Muscle layer of colon (tissue), 2 donors: ENCODE measurements around the gene PGBD1.
A peak's percentile ranks its signal among the peaks of the same experiment; 100 is the strongest.

Experiments
- H3K27ac ChIP-seq: one replicate; pipeline ENCODE4 v1.7.0; 2013; ENCODE audit warnings: low read depth, mild to moderate bottlenecking, low read length, moderate library complexity
- H3K27me3 ChIP-seq, 2 donors: one replicate each; pipeline ENCODE4 v1.7.0; 2013; ENCODE audit warnings: low read length in 2 of 2, mild to moderate bottlenecking in 2 of 2; ENCODE audit not compliant: insufficient read depth in 2 of 2, control insufficient read depth in 1 of 2
- H3K36me3 ChIP-seq: one replicate; pipeline ENCODE4 v1.7.0; 2013; ENCODE audit warnings: mild to moderate bottlenecking, low read length; ENCODE audit not compliant: insufficient read depth
- H3K4me1 ChIP-seq: one replicate; pipeline ENCODE4 v1.7.0; 2013; ENCODE audit warnings: mild to moderate bottlenecking, low read length; ENCODE audit not compliant: insufficient read depth
- H3K4me3 ChIP-seq, 2 donors: one replicate each; pipeline ENCODE4 v1.7.0; 2013; ENCODE audit warnings: low read length in 2 of 2, low read depth in 1 of 2, mild to moderate bottlenecking in 1 of 2, moderate library complexity in 1 of 2
- H3K9ac ChIP-seq: one replicate; pipeline ENCODE4 v1.7.0; 2013; ENCODE audit warnings: low read length
- H3K9me3 ChIP-seq: one replicate; pipeline ENCODE4 v1.7.0; 2013; ENCODE audit warnings: mild to moderate bottlenecking, low read length
- donor health status: abdominal sarcoma.
- donor health status: Adenocarcinoma of cecum.

PGBD1 gene, protein sequence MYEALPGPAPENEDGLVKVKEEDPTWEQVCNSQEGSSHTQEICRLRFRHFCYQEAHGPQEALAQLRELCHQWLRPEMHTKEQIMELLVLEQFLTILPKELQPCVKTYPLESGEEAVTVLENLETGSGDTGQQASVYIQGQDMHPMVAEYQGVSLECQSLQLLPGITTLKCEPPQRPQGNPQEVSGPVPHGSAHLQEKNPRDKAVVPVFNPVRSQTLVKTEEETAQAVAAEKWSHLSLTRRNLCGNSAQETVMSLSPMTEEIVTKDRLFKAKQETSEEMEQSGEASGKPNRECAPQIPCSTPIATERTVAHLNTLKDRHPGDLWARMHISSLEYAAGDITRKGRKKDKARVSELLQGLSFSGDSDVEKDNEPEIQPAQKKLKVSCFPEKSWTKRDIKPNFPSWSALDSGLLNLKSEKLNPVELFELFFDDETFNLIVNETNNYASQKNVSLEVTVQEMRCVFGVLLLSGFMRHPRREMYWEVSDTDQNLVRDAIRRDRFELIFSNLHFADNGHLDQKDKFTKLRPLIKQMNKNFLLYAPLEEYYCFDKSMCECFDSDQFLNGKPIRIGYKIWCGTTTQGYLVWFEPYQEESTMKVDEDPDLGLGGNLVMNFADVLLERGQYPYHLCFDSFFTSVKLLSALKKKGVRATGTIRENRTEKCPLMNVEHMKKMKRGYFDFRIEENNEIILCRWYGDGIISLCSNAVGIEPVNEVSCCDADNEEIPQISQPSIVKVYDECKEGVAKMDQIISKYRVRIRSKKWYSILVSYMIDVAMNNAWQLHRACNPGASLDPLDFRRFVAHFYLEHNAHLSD

GRCh38 chr6:28281288-28282064 is at the start of gene PGBD1:
TSS of gene PGBD1 (plus strand) at chr6:28281572. CDS start at chr6:28283814, 2,242 bp downstream.
- Histone ChIP-seq H3K9me3 (peaks cover 8% of the 10 kb centered on the region), H3K9ac (peak within 1 kb of the TSS; percentile 44), H3K4me1 (peaks cover 11% of the 10 kb centered on the region), H3K36me3 (peaks cover 26% of the 10 kb centered on the region), H3K27me3 (no peaks in the 10 kb centered on the region), H3K4me3 (peak within 1 kb of the TSS; percentile 67 to 85), H3K27ac (peak within 1 kb of the TSS; percentile 64)

GRCh38 chr6:28232785-28233184 is 48.6 kb upstream of the PGBD1 start:
- no peak overlapping the region for H3K4me3 ChIP-seq
- H3K27me3 ChIP-seq = no peaks in the 10 kb centered on the region
- no peak overlapping the region for H3K27ac ChIP-seq
- H3K9ac ChIP-seq = no peak overlapping the region
- H3K36me3 ChIP-seq = peaks cover 47% of the 10 kb centered on the region
- no peaks in the 10 kb centered on the region for H3K9me3 ChIP-seq
- H3K4me1 ChIP-seq = no peaks in the 10 kb centered on the region

GRCh38 chr6:28235912-28236452 is 45.4 kb upstream of the PGBD1 start:
- Histone ChIP-seq H3K27me3 (no peaks in the 10 kb centered on the region), H3K4me1 (no peaks in the 10 kb centered on the region), H3K36me3 (peaks cover 19% of the 10 kb centered on the region), H3K27ac (no peak overlapping the region), H3K9ac (no peak overlapping the region), H3K4me3 (no peak overlapping the region), H3K9me3 (no peaks in the 10 kb centered on the region)

DNA sequence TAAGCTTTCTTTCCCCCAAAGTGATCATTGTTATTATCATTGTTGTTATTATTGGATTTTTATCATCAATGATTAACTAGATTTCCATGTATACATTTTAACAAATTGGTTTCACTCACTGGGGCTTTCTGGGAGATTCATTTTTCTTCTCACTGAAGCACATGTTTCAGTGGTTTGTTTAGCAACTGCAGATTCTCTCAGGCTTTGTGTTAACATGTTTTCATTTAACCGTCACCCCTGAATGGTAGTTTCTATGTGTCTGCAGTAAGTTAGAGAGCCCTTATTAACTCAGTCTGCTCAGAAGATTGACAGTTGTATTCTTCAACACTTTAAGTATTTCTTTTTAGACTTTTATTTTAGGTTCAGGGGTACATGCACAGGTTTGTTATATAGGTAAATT is 41.7 kb upstream of the PGBD1 start:
- Histone ChIP-seq H3K9me3 (no peaks in the 10 kb centered on the region), H3K27me3 (no peaks in the 10 kb centered on the region), H3K36me3 (peaks cover 2% of the 10 kb centered on the region)

GRCh38 chr6:28240471-28240870 is 40.9 kb upstream of the PGBD1 start:
- Histone ChIP-seq H3K4me3 (no peak overlapping the region), H3K27me3 (no peaks in the 10 kb centered on the region), H3K36me3 (peaks cover 10% of the 10 kb centered on the region), H3K27ac (no peak overlapping the region), H3K4me1 (no peaks in the 10 kb centered on the region), H3K9ac (no peak overlapping the region), H3K9me3 (no peaks in the 10 kb centered on the region)

More for the DNA sequence above, 41.7 kb upstream of the PGBD1 start:
- H3K27ac ChIP-seq = no peak overlapping the region
- H3K4me1 ChIP-seq = no peaks in the 10 kb centered on the region
- H3K9ac ChIP-seq = no peak overlapping the region
- H3K4me3 ChIP-seq = no peak overlapping the region

- H3K4me3 ChIP-seq = no peak overlapping the region
- peaks cover 37% of the 10 kb centered on the region for H3K36me3 ChIP-seq
- no peaks in the 10 kb centered on the region for H3K9me3 ChIP-seq
- no peak overlapping the region for H3K9ac ChIP-seq
- H3K27ac ChIP-seq = no peak overlapping the region
- no peaks in the 10 kb centered on the region for H3K27me3 ChIP-seq
- H3K4me1 ChIP-seq = no peaks in the 10 kb centered on the region
Observed at GRCh38 chr6:28243946-28244345, 37.4 kb upstream of the PGBD1 start.

DNA sequence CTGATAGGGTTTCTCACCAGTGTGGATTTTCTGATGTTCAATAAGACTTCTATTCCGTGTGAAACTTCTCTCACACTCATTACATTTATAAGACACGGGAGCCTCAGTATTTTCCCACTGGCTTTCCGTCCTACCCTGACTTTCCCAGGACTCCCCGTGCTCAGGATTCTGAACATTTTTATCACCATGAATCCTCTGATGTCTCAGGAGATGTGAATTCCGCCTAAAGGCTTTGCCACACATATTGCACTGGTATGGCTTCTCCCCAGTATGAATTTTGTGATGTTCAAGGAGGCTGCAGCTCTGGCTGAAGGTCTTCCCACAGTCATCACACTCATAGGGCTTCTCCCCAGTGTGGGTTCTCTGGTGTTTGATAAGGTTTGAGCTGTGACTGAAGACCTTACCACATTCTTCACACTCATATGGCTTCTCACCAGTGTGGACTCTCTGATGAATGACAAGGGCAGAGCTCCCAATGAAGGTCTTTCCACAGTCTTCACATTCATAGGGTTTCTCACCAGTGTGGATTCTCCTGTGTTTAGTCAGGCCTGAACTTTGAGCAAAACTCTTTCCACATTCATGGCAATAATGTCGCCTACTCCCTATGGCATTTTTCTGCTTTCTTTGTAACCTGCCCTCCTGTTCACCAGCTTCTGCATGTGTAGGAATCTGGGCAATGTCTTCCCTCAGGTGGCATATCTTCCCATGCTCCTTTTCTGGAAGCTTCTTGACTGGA is 36.0 kb upstream of the PGBD1 start:
- H3K9me3 ChIP-seq = no peaks in the 10 kb centered on the region
- peaks cover 3% of the 10 kb centered on the region for H3K4me1 ChIP-seq
- no peak overlapping the region for H3K27ac ChIP-seq
- H3K4me3 ChIP-seq = no peak overlapping the region
- no peaks in the 10 kb centered on the region for H3K27me3 ChIP-seq
- peaks cover 37% of the 10 kb centered on the region for H3K36me3 ChIP-seq
- no peak overlapping the region for H3K9ac ChIP-seq

DNA sequence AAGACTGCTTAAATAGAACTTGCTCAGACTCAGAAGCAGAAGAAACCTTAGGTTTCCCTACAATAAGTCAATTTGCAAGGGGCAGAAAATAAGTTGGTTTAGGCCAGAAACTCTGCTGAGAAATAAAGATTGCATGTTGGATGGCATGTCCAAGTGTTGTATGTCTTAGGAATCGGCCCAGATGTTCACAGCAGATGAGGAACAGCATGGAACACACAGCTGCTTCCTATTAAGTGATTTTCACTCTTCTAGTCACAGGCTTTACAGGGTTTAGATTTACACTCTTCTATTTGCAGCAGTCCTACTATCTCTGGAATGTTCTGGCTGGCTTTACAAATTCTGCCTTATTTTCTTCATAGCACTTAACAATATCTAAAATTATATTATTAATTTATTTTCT is 32.5 kb upstream of the PGBD1 start:
- H3K36me3 ChIP-seq = peaks cover 37% of the 10 kb centered on the region
- H3K4me3 ChIP-seq = no peak overlapping the region
- H3K27ac ChIP-seq = no peak overlapping the region
- H3K27me3 ChIP-seq = no peaks in the 10 kb centered on the region
- H3K9ac ChIP-seq = no peak overlapping the region
- H3K9me3 ChIP-seq = no peaks in the 10 kb centered on the region
- H3K4me1 ChIP-seq = peaks cover 17% of the 10 kb centered on the region

DNA sequence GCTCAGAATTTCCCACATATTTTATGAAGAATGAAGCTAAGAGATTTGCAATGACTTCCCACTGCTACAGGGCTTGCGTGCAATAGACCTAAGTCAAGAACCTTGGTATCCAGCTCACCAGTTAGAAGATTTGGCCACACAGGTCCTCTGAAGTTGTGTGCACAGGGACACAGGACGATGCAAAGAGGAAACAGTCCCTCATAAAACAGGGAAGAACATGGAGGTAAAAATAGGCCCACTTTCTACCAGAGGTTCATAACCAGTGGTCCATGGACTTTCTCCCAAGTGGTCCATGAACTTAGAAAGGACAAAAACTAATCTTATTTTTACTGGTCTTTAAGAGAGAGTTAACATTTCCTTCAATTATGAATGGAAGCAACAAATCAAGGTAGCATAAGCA is 30.6 kb upstream of the PGBD1 start:
- Histone ChIP-seq H3K36me3 (peaks cover 24% of the 10 kb centered on the region), H3K4me1 (peaks cover 17% of the 10 kb centered on the region), H3K9ac (no peak overlapping the region), H3K27me3 (no peaks in the 10 kb centered on the region), H3K4me3 (peak overlapping the region in 1 of 2 donors; percentile 93), H3K27ac (no peak overlapping the region), H3K9me3 (no peaks in the 10 kb centered on the region)

GRCh38 chr6:28251661-28252008 is 29.7 kb upstream of the PGBD1 start:
- H3K4me1 ChIP-seq = peaks cover 17% of the 10 kb centered on the region

More at GRCh38 chr6:28251661-28252008, 29.7 kb upstream of the PGBD1 start:
- Histone ChIP-seq H3K9ac (peak overlapping the region; percentile 81), H3K27ac (peak overlapping the region; percentile 68), H3K4me3 (peak overlapping the region; percentile 93 to 99), H3K9me3 (no peaks in the 10 kb centered on the region), H3K27me3 (no peaks in the 10 kb centered on the region), H3K36me3 (peaks cover 15% of the 10 kb centered on the region)
